Esophagus squamous epithelium (tissue), 5 donors: ENCODE results near the gene CDC42BPB. TPM values are rescaled to one million over a fixed set of nuclear protein-coding genes. Genes with fewer than 3 reads are reported as not detected.

Source experiments
- DNase-seq: peaks from one replicate; lab custom pipeline; 2025; lab: John Stamatoyannopoulos, UW
- H3K27ac ChIP-seq, 4 donors: fragments of 200-600 bp; sonication (generic); one replicate each; pipeline ENCODE4 v1.5.1; 2016 to 2019; ENCODE audit warnings: mild to moderate bottlenecking in 1 of 4
- H3K27me3 ChIP-seq, 4 donors: fragments of 200-600 bp; sonication (generic); 1 replicate in 3 of 4; 2 replicates in 1 of 4; pipeline versions ENCODE4 v1.5.1 to v1.6.0; 2017 to 2021; ENCODE audit warnings: antibody characterized with exemption in 1 of 4
- H3K36me3 ChIP-seq, 3 donors: fragments of 200-600 bp; sonication (generic); one replicate each; pipeline ENCODE4 v1.5.1; 2016 to 2019
- H3K4me1 ChIP-seq, 3 donors: fragments of 200-600 bp; sonication (generic); one replicate each; pipeline ENCODE4 v1.5.1; 2017 to 2019
- H3K4me3 ChIP-seq, 4 donors: fragments of 200-600 bp; sonication (generic); 1 replicate in 3 of 4; 2 replicates in 1 of 4; pipeline ENCODE4 v1.5.1; 2016 to 2019; ENCODE audit warnings: mild to moderate bottlenecking in 2 of 4, moderate library complexity in 1 of 4
- H3K9me3 ChIP-seq, 3 donors: fragments of 200-600 bp; sonication (generic); one replicate each; pipeline ENCODE4 v1.5.1; 2016 to 2019
- POLR2A ChIP-seq, 4 donors: fragments of 450-650 bp; IDR thresholded peaks; one replicate each; pipeline ENCODE4 v1.6.1; 2017; ENCODE audit warnings: antibody characterized with exemption in 4 of 4, mild to moderate bottlenecking in 4 of 4, moderate library complexity in 3 of 4
- WGBS, 2 donors: methylation state at CpG; one replicate each; pipeline ENCODE4 v1.1.5; 2018; 5-methylcytosine and 5-hydroxymethylcytosine counted together
- intact Hi-C: fragments of 100-400 bp; cut with DNase I; formaldehyde crosslinking; loops from one replicate; pipeline ENCODE4 v1.15.0; 2022
- total RNA-seq, 4 donors: library from RNA; depleted of rRNA; stranded (reverse); fragments of >200 nt; gene quantifications; one replicate each; pipeline ENCODE4 v1.1.0, GENCODE V29; 2016
- TF ChIP-seq, protein P1 (sequence below), 6 experiments: fragments of 450-650 bp in 4 of 6; fragments of 200-600 bp in 2 of 6; sonication (generic) in 2 of 6; IDR thresholded peaks; one replicate each; pipeline ENCODE4 v1.5.1; 2016 to 2019; ENCODE audit warnings: antibody characterized with exemption in 6 of 6, mild to moderate bottlenecking in 4 of 6, moderate library complexity in 4 of 6
- donor health status: DM: yes; HTN: yes; CAD: no.

CDC42BPB gene
- total RNA-seq, 4 donors from 2014 or later: 43.7 to 98.2 (median 81.2) TPM

DNA sequence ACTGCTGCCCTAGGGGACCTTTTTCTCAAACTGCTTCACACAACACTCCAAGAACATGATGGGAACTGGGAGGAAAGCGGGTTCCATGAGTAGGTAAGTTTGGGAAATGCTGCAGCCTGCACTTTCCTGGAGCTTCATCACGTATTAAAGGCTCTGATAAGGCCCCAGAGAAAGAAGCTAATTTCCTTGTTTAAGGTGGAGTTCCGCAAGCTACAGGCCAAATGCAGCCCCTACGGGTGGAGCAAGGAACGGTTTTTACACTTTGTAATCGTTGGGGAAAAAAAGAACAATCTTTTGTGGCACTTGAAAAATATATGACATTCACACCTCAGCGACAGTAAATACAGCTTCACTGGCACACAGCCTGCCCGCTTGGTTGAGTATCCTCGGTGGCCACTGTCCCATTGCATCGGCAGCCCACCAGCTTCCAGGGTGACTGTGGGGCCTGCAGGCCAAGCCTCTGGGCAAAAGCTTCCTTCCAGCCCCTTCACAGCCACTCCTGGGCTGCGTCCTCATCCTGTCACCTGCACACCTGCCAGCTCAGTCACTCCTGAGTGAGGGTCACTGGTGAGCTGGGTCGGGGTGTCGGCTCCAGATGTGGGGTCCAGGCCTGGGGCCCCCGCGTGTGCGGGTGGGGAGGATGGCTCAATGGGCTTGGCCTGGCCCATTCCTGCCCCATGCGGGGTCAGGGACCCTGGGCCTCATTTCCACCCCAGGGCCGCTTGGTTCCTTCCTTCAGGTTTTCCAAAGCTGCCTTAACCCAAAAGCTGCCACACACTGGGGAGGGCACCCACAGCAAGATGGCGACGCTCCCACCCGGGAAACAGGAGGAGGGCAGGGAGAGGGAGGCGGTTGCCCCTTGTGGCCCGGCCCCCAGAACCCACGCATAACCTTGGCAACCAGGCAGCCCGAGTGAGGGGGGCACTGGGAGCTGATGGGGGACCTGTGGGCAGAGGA, 132.4 kb downstream of the CDC42BPB start:
- 78 to 84% methylated on average over 9 to 13 of the region's 25 CpGs for WGBS, 2 donors
- intact Hi-C loops: loop anchor here (10.0 kb wide), 1 partner anchor 230 kb away; no protein-coding TSS in a partner anchor
- no peaks in the 10 kb centered on the region for H3K36me3 ChIP-seq
- peaks cover 28 to 51% (median 37%) of the 10 kb centered on the region in 3 donors for H3K4me1 ChIP-seq
- H3K4me3 ChIP-seq: no peak overlapping the region
- no peak for DNase-seq
- no peaks in the 10 kb centered on the region for H3K9me3 ChIP-seq
- peaks cover 0 to 78% (median 12%) of the 10 kb centered on the region in 4 donors for H3K27me3 ChIP-seq
- H3K27ac ChIP-seq: no peak overlapping the region
- TF ChIP-seq, protein P1, sequence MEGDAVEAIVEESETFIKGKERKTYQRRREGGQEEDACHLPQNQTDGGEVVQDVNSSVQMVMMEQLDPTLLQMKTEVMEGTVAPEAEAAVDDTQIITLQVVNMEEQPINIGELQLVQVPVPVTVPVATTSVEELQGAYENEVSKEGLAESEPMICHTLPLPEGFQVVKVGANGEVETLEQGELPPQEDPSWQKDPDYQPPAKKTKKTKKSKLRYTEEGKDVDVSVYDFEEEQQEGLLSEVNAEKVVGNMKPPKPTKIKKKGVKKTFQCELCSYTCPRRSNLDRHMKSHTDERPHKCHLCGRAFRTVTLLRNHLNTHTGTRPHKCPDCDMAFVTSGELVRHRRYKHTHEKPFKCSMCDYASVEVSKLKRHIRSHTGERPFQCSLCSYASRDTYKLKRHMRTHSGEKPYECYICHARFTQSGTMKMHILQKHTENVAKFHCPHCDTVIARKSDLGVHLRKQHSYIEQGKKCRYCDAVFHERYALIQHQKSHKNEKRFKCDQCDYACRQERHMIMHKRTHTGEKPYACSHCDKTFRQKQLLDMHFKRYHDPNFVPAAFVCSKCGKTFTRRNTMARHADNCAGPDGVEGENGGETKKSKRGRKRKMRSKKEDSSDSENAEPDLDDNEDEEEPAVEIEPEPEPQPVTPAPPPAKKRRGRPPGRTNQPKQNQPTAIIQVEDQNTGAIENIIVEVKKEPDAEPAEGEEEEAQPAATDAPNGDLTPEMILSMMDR (IDR thresholded peaks at IDR 0.05): no peak
- TF ChIP-seq POLR2A (IDR thresholded peaks at IDR 0.05): no peak

DNA sequence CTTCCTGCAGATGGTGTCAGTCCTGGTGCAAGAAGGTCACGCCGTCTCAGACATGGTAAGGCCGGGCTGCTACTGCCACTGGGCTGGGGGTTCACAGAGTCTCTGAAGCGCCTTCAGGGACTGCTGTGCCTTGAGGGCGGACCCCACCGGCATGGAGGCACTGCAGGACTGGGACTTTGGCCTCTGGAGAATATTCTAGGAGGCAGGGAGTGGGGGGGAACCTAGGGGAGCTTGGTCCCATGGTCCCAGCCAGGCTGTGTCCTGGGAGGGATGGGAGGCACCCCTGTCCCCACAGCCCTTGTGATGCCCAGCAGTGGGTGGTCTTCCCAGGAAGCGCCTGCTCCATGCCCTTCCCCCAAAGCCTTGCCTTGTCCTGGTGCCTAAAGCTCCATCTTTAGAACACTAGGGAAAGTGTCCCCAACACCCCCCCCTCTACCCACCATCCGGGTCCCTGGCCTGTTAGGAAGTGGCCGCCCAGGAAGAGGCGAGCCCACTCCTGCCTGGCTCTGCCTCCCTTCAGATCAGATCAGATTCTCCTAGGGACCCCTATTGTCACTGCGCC, 133.3 kb downstream of the CDC42BPB start:
- H3K27me3 ChIP-seq: peaks cover 0 to 69% (median 9%) of the 10 kb centered on the region in 4 donors
- no peaks in the 10 kb centered on the region for H3K9me3 ChIP-seq
- H3K4me1 ChIP-seq: peaks cover 19 to 42% (median 28%) of the 10 kb centered on the region in 3 donors
- H3K27ac ChIP-seq: no peak overlapping the region
- no peak for TF ChIP-seq POLR2A (IDR thresholded peaks at IDR 0.05)
- no peak for DNase-seq
- H3K36me3 ChIP-seq: no peaks in the 10 kb centered on the region
- WGBS, 2 donors: 42% methylated on average over 3 of the region's 11 CpGs; no CpG with 5 or more reads in 1 of the 2 donors
- intact Hi-C loops: loop anchor here (10.0 kb wide), 1 partner anchor 229 kb away; no protein-coding TSS in a partner anchor
- no peak overlapping the region for H3K4me3 ChIP-seq

DNA sequence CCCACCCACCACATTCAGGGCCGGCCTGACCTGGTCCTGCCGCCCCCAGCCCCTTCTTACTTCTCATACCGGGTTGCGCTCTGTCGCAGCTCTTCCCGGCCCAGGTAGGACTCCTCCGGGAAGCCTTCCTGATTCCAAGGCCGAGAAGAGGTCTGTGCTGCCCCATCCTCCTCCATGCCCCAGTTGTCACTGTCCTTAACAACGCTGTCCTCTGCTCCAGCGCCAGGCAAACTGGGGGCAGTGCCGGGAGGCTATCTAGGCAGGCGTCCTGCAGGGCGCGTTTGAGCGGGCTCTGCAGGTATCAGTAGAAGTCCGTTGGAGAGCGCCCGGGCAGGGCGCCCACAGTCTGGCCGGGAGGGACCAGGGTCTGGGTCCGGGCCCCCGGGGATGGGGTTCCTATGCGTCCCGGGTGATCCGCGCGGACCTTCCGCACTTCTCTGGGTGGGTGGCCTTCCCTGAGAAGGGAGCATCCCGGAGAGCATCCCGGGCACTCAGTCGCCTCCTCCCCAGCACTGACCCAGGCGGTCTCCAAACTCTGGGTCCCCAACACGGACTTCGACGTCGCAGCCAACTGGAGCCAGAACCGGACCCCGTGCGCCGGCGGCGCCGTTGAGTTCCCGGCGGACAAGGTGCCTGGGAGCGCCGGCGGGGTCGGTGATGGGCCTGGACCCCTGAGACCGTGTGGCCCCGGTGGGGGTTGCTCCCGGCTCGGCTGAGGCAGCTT, 134.0 kb downstream of the CDC42BPB start:
- TF ChIP-seq, protein P1 (IDR thresholded peaks at IDR 0.05): no peak
- H3K27me3 ChIP-seq: peaks cover 0 to 62% (median 8%) of the 10 kb centered on the region in 4 donors
- 9 to 16% methylated on average over 10 to 17 of the region's 53 CpGs for WGBS, 2 donors

DNA sequence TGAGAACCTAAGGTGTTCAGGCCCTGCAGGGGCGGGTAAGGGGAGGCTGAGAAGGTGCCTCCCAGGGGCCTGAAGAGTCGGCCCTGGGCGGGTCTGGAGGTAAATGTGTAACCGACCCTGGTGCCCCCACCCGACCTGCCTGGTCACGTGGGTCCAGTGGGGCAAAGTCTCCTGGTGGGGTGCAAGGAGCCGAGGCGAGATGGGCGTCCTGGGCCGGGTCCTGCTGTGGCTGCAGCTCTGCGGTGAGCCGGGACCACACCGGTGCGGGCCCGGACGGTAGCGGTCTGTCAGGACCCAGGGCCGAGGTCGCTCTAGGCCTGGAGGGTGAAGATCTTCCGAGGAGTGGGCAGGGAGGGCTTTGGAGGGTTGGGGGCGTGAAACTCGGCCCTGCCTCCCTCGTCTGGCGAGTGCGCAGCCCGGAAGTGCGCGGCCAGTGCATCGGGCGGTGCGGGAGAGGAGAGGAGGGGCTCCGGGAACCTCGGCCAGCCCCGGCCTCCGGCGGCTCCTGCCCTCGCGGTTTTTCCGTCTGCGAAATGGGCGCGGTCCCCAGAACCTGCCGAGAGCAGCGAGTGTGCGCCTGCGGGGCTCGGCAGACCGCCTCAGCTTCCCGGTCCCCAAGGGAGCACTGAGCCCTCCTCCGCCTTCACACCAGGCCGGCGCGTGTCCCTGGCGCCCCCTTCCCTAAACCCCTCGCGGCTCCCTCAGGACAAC, 134.7 kb downstream of the CDC42BPB start, which contains the start of gene AMN:
Gene AMN (plus strand): TSS at position 174 of the 711 bp plus-strand sequence. CDS start 26 bp downstream, at position 200.
- H3K4me1 ChIP-seq: peaks cover 14 to 29% (median 14%) of the 10 kb centered on the region in 3 donors
- peak within 1 kb of the TSS; percentile 11 to 53 (median 32) for H3K4me3 ChIP-seq
- H3K27me3 ChIP-seq: peaks cover 0 to 55% (median 8%) of the 10 kb centered on the region in 4 donors
- intact Hi-C loops: loop anchor here (10.0 kb wide), 1 partner anchor 228 kb away; no protein-coding TSS in a partner anchor
- H3K27ac ChIP-seq: no peak within 1 kb of the TSS
- 0% methylated on average over 7 of the region's 56 CpGs; no CpG with 5 or more reads in 1 of the 2 donors for WGBS, 2 donors
- no peaks in the 10 kb centered on the region for H3K36me3 ChIP-seq
- H3K9me3 ChIP-seq: no peaks in the 10 kb centered on the region
- DNase-seq: no peak
- TF ChIP-seq, protein P1 (IDR thresholded peaks at IDR 0.05): no peak
- no peak for TF ChIP-seq POLR2A (IDR thresholded peaks at IDR 0.05)

More for the DNA sequence above, 134.0 kb downstream of the CDC42BPB start:
- Histone ChIP-seq H3K9me3 (no peaks in the 10 kb centered on the region), H3K4me1 (peaks cover 14 to 36% (median 22%) of the 10 kb centered on the region in 3 donors), H3K27ac (no peak overlapping the region), H3K36me3 (no peaks in the 10 kb centered on the region), H3K4me3 (peak overlapping the region; percentile 11 to 53 (median 32))
- no peak for DNase-seq
- intact Hi-C loops: loop anchor here (10.0 kb wide), 1 partner anchor 229 kb away; no protein-coding TSS in a partner anchor
